Upper lobe of left lung (tissue), 6 donors: Measurements from ENCODE around the gene ZNF467. TPM values are rescaled to one million over a fixed set of nuclear protein-coding genes. Genes with fewer than 3 reads are reported as not detected.

Experiments
- ATAC-seq, 2 donors: fragments of 200-7000 bp; cut with Tn5 transposase; one replicate each; pipeline ENCODE4 v1.9.1; 2022; ENCODE audit warnings: mild to moderate bottlenecking in 2 of 2, moderate library complexity in 2 of 2; ENCODE audit not compliant: low FRiP score in 2 of 2
- DNase-seq, 2 donors: peaks; one replicate each; pipeline ENCODE4 v3.0.0-alpha.2; 2019 to 2020
- H3K27ac ChIP-seq, 4 donors: fragments of 200-600 bp; sonication (generic); one replicate each; pipeline ENCODE4 v1.5.1; 2016 to 2019
- H3K27me3 ChIP-seq, 4 donors: fragments of 200-600 bp; sonication (generic); one replicate each; pipeline ENCODE4 v1.5.1; 2017 to 2019
- H3K36me3 ChIP-seq, 4 donors: fragments of 200-600 bp; sonication (generic); one replicate each; pipeline ENCODE4 v1.5.1; 2016 to 2019
- H3K4me1 ChIP-seq, 4 donors: fragments of 200-600 bp; sonication (generic); one replicate each; pipeline ENCODE4 v1.5.1; 2018 to 2019
- H3K4me3 ChIP-seq, 4 donors: fragments of 200-600 bp; sonication (generic); one replicate each; pipeline ENCODE4 v1.5.1; 2017 to 2019; ENCODE audit warnings: mild to moderate bottlenecking in 2 of 4, moderate library complexity in 1 of 4
- H3K9me3 ChIP-seq, 4 donors: fragments of 200-600 bp; sonication (generic); one replicate each; pipeline ENCODE4 v1.5.1; 2018 to 2019
- EP300 ChIP-seq, 4 donors: sonication (generic); formaldehyde crosslinking; IDR thresholded peaks; one replicate each; pipeline ENCODE4 v1.5.1; 2017; ENCODE audit warnings: antibody characterized with exemption in 4 of 4, control low read depth in 2 of 4
- POLR2A ChIP-seq, 4 donors: fragments of 450-650 bp; IDR thresholded peaks; one replicate each; pipeline ENCODE4 v1.5.1; 2016 to 2017; ENCODE audit warnings: antibody characterized with exemption in 4 of 4, mild to moderate bottlenecking in 2 of 4
- POLR2AphosphoS5 ChIP-seq, 2 donors: sonication (generic); formaldehyde crosslinking; IDR thresholded peaks; one replicate each; pipeline ENCODE4 v1.5.1; 2017; ENCODE audit warnings: antibody characterized with exemption in 2 of 2
- WGBS, 2 donors: methylation state at CpG; one replicate each; pipeline ENCODE4 v1.1.5; 2017 to 2018; 5-methylcytosine and 5-hydroxymethylcytosine counted together
- total RNA-seq, 6 donors: library from RNA; depleted of rRNA in 4 of 6; stranded (reverse); fragments of >200 nt in 4 of 6; gene quantifications; one replicate each; pipeline versions ENCODE4 v1.1.0 to v1.2.1, GENCODE V29; 2016 to 2021
- TF ChIP-seq, protein P1 (sequence below), 6 experiments: fragments of 450-650 bp in 4 of 6; fragments of 200-600 bp in 2 of 6; sonication (generic) in 2 of 6; IDR thresholded peaks; one replicate each; pipeline ENCODE4 v1.5.1; 2016 to 2019; ENCODE audit warnings: antibody characterized with exemption in 6 of 6
- donor health status: DM: no; HTN: no; CAD: no; lungs with moderate emphysema.
- donor health status: DM: no; HTN: yes; CAD: no; lungs with severe emphysema.

Gene ZNF467
- total RNA-seq, 6 donors from 2014 or later = 8.2 to 41.2 (median 17.4) TPM

GRCh38 chr7:149748076-149748874, 25.1 kb downstream of the ZNF467 start:
- H3K27me3 ChIP-seq = no peaks in the 10 kb centered on the region
- H3K4me1 ChIP-seq = peaks cover 3 to 10% (median 6%) of the 10 kb centered on the region in 4 donors
- DNase-seq (no peak), ATAC-seq (no peak)
- H3K27ac ChIP-seq = no peak overlapping the region
- no peak overlapping the region for H3K4me3 ChIP-seq
- TF ChIP-seq POLR2A (IDR thresholded peaks at IDR 0.05) (no peak), EP300 (IDR thresholded peaks at IDR 0.05) (no peak), POLR2AphosphoS5 (IDR thresholded peaks at IDR 0.05) (no peak)
- TF ChIP-seq, protein P1, sequence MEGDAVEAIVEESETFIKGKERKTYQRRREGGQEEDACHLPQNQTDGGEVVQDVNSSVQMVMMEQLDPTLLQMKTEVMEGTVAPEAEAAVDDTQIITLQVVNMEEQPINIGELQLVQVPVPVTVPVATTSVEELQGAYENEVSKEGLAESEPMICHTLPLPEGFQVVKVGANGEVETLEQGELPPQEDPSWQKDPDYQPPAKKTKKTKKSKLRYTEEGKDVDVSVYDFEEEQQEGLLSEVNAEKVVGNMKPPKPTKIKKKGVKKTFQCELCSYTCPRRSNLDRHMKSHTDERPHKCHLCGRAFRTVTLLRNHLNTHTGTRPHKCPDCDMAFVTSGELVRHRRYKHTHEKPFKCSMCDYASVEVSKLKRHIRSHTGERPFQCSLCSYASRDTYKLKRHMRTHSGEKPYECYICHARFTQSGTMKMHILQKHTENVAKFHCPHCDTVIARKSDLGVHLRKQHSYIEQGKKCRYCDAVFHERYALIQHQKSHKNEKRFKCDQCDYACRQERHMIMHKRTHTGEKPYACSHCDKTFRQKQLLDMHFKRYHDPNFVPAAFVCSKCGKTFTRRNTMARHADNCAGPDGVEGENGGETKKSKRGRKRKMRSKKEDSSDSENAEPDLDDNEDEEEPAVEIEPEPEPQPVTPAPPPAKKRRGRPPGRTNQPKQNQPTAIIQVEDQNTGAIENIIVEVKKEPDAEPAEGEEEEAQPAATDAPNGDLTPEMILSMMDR (IDR thresholded peaks at IDR 0.05) = no peak
- H3K36me3 ChIP-seq = no peaks in the 10 kb centered on the region
- no peaks in the 10 kb centered on the region for H3K9me3 ChIP-seq
- 76 to 77% methylated on average over 7 to 9 of the region's 9 CpGs for WGBS, 2 donors

DNA sequence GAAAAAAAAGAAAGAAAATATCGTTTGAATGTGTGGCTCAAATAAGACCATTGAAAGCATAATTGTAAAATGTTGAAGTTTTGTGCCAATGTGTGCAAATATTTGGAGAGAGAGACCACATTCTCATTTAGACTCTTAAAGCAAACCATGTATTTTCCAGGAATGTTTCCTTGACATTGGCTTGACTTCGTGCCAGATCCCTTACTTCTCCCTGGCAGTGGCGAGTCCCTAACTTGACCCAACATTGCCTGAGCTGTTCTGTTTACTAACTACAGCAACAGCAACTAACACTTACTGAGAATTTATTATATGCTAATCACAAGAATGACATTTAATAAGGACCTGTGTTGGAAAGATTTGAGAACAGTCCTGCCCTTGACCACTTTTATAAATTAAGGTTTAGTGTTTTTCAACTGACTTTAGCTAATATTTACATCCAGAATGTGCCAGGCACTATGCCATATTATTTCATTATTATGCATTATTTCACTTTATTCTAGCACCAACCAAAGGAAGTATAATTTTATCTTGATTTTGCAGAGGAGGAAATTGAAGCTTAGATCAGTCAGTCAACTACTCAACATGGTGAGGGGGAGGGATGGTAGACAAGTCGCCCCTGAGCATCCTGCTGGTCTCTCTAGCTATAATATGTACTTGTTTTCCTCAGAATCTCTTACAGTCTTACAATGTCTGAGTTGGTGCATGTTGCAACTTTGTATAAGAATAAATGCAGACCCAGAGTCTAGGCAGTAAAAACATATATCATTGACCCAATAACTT, 29.7 kb downstream of the ZNF467 start:
- peaks cover 10 to 12% (median 11%) of the 10 kb centered on the region in 4 donors for H3K4me1 ChIP-seq
- WGBS, 2 donors = 16 to 22% methylated on average over 4 of the region's 4 CpGs
- DNase-seq (no peak), ATAC-seq (no peak)
- no peak overlapping the region for H3K4me3 ChIP-seq
- no peaks in the 10 kb centered on the region for H3K36me3 ChIP-seq
- TF ChIP-seq EP300 (IDR thresholded peaks at IDR 0.05) (no peak), POLR2AphosphoS5 (IDR thresholded peaks at IDR 0.05) (no peak), POLR2A (IDR thresholded peaks at IDR 0.05) (no peak)
- TF ChIP-seq, protein P1 (IDR thresholded peaks at IDR 0.05) = no peak
- no peak overlapping the region for H3K27ac ChIP-seq
- H3K9me3 ChIP-seq = no peaks in the 10 kb centered on the region
- no peaks in the 10 kb centered on the region for H3K27me3 ChIP-seq

DNA sequence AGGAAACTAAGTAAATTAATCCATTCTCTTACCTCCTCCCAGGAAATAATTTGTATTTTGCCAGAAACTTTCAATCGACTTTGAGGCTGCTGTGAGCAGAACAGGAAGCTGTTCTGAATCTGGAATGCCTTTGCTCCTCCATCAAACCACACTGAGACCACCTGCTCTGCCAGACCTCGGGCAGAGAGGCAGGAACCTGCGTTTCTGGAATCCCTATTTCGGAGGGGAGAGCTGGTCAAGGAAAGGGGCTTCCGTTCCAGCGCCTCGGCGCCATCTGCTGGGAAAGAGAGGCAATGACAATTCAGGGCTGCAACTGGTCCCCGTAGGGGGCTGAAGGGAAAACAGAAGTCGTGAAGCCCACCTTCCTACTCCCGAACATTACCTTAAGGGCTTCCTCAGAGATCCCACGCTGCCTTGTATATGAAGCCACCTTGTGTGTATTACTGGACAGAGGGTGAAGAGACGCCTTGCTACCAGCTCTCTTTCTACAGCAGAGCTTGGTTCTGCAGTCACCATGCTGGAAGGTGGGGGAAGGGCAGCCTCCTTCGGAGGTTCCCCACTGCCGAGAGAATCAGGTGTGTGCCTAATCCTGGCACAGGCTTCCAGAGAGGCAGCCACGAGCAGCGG, 31.2 kb downstream of the ZNF467 start:
- peak; percentile 61 to 93 for ATAC-seq
- TF ChIP-seq, protein P1 (IDR thresholded peaks at IDR 0.05) = peak; percentile 73 to 91 (median 82)
- no peak for TF ChIP-seq POLR2AphosphoS5 (IDR thresholded peaks at IDR 0.05)
- no peak for TF ChIP-seq POLR2A (IDR thresholded peaks at IDR 0.05)
- no peaks in the 10 kb centered on the region for H3K36me3 ChIP-seq
- WGBS, 2 donors = 2 to 3% methylated on average over 5 to 17 of the region's 17 CpGs
- no peaks in the 10 kb centered on the region for H3K9me3 ChIP-seq
- DNase-seq = peak in 1 of 2 donors; percentile 65
- H3K27me3 ChIP-seq = no peaks in the 10 kb centered on the region
- H3K27ac ChIP-seq = no peak overlapping the region
- peaks cover 10 to 12% (median 11%) of the 10 kb centered on the region in 4 donors for H3K4me1 ChIP-seq
- H3K4me3 ChIP-seq = peak overlapping the region in 3 of 4 donors; percentile 8 to 34 (median 33)

GRCh38 chr7:149741629-149742028, 31.8 kb downstream of the ZNF467 start:
- ATAC-seq (peak in 1 of 2 donors; percentile 49), DNase-seq (no peak)
- 6 to 22% methylated on average over 2 to 11 of the region's 13 CpGs for WGBS, 2 donors
- Histone ChIP-seq H3K4me3 (peak overlapping the region in 3 of 4 donors; percentile 8 to 34 (median 33)), H3K27me3 (no peaks in the 10 kb centered on the region), H3K4me1 (peaks cover 10 to 12% (median 11%) of the 10 kb centered on the region in 4 donors), H3K9me3 (no peaks in the 10 kb centered on the region), H3K27ac (no peak overlapping the region), H3K36me3 (no peaks in the 10 kb centered on the region)
- TF ChIP-seq POLR2AphosphoS5 (IDR thresholded peaks at IDR 0.05) (no peak), EP300 (IDR thresholded peaks at IDR 0.05) (no peak), POLR2A (IDR thresholded peaks at IDR 0.05) (no peak)
- TF ChIP-seq, protein P1 (IDR thresholded peaks at IDR 0.05) = no peak
